Measurements from ENCODE around the gene PHF12. TPM values are rescaled to one million over a fixed set of nuclear protein-coding genes. Genes with fewer than 3 reads are reported as not detected.
A peak's percentile ranks its signal among the peaks of the same experiment; 100 is the strongest.

The PHF12 gene
- total and polyA plus RNA-seq, 2 of the 13 experiments (the other 11 are each of a cell fraction or from before 2014, with no cell fraction given), result 9.8 to 17.1 TPM

DNA sequence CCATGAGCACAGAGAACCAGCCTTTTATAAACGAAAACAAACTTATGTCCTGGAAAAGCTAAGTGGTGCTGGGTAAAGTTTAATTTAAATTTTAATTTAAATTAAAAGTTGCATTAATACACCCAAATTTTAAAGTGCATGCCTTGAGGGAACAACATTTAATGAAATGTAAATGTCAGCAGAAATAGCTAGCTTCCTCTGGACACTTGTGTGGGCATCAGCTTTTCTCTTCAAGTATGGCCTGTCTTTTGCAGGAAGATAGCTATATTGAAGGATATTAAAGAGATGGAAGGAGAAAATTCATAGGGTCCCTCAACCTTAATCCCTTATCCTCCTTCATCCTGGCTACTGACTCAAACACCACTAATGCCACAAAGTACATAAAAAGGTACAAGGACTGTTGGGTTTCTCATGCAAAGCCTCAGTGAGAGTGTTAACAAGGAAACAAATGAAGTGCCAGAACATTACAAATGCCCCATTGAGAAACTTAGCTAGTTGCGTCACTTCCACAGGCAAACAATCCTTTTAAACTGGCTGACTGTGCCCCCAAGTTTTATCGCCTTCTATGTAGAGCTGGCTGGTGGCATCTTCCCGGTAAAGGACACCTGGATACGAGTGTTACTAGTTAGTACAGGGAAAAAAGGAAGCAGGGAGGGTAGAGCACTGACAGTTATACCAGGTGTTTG lies 14.1 kb downstream of the PHF12 start (continued):
- TF ChIP-seq UBTF (CRISPR knock-in tag; IDR thresholded peaks at IDR 0.05) (peak; percentile 44; the same call in 1 of the 2 replicates), ZBTB14 (CRISPR knock-in tag; IDR thresholded peaks at IDR 0.05) (no peak), PHF5A (CRISPR knock-in tag; IDR thresholded peaks at IDR 0.05; ENCODE audit: low read depth, unreplicated experiment) (peak; percentile 23), HDAC6 (IDR thresholded peaks at IDR 0.05; ENCODE audit: low read depth, low read length) (no peak), HMG20A (CRISPR knock-in tag; IDR thresholded peaks at IDR 0.05; ENCODE audit: borderline replicate concordance) (peak; percentile 43; the same call in 1 of the 2 replicates), MIER2 (CRISPR knock-in tag; IDR thresholded peaks at IDR 0.05) (0 out of 2 replicates have a peak, but pooled peaks have one; percentile 55), ZBTB21 (CRISPR knock-in tag; IDR thresholded peaks at IDR 0.05) (no peak), FOSL2 (CRISPR knock-in tag; IDR thresholded peaks at IDR 0.05) (peak; percentile 60), SOX13 (IDR thresholded peaks at IDR 0.05) (no peak), SOX13 (CRISPR knock-in tag; conservative IDR thresholded peaks at IDR 0.05 in 1 of 2, IDR thresholded peaks at IDR 0.05 in 1 of 2) (peak in 1 of 2 experiments; percentile 83; a peak in 2 of 4 replicates)
- TF ChIP-seq, protein P1, sequence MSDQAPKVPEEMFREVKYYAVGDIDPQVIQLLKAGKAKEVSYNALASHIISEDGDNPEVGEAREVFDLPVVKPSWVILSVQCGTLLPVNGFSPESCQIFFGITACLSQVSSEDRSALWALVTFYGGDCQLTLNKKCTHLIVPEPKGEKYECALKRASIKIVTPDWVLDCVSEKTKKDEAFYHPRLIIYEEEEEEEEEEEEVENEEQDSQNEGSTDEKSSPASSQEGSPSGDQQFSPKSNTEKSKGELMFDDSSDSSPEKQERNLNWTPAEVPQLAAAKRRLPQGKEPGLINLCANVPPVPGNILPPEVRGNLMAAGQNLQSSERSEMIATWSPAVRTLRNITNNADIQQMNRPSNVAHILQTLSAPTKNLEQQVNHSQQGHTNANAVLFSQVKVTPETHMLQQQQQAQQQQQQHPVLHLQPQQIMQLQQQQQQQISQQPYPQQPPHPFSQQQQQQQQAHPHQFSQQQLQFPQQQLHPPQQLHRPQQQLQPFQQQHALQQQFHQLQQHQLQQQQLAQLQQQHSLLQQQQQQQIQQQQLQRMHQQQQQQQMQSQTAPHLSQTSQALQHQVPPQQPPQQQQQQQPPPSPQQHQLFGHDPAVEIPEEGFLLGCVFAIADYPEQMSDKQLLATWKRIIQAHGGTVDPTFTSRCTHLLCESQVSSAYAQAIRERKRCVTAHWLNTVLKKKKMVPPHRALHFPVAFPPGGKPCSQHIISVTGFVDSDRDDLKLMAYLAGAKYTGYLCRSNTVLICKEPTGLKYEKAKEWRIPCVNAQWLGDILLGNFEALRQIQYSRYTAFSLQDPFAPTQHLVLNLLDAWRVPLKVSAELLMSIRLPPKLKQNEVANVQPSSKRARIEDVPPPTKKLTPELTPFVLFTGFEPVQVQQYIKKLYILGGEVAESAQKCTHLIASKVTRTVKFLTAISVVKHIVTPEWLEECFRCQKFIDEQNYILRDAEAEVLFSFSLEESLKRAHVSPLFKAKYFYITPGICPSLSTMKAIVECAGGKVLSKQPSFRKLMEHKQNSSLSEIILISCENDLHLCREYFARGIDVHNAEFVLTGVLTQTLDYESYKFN (CRISPR knock-in tag; conservative IDR thresholded peaks at IDR 0.05), result peak; percentile 53; the same call in 1 of the 2 replicates
